IPS-18a (cell line): ENCODE data around the gene IQCH.

Experiments
- H3K27ac ChIP-seq: one replicate; pipeline ENCODE4 v1.5.1; 2013; ENCODE audit warnings: low read length
- H3K27me3 ChIP-seq: one replicate; pipeline ENCODE4 v1.6.1; 2013; ENCODE audit warnings: mild to moderate bottlenecking, low read length; ENCODE audit not compliant: control insufficient read depth, insufficient read depth
- H3K36me3 ChIP-seq: one replicate; pipeline ENCODE4 v1.6.1; 2013; ENCODE audit warnings: low read depth, low read length; ENCODE audit not compliant: control insufficient read depth
- H3K4me1 ChIP-seq: one replicate; pipeline ENCODE4 v1.6.1; 2013; ENCODE audit warnings: low read depth, low read length; ENCODE audit not compliant: control insufficient read depth
- H3K4me3 ChIP-seq: one replicate; pipeline ENCODE4 v1.5.1; 2013; ENCODE audit warnings: low read length
- H3K9ac ChIP-seq: one replicate; pipeline ENCODE4 v1.6.1; 2013; ENCODE audit warnings: mild to moderate bottlenecking, low read length, moderate library complexity
- H3K9me3 ChIP-seq: one replicate; pipeline ENCODE4 v1.6.1; 2013; ENCODE audit warnings: low read depth, low read length; ENCODE audit not compliant: control insufficient read depth

IQCH gene

GRCh38 chr15:67501177-67501835, 246.7 kb downstream of the IQCH start:
- Histone ChIP-seq H3K4me1 (peaks cover 14% of the 10 kb centered on the region), H3K4me3 (no peak overlapping the region), H3K36me3 (no peaks in the 10 kb centered on the region), H3K27me3 (no peaks in the 10 kb centered on the region), H3K27ac (no peak overlapping the region), H3K9ac (no peak overlapping the region), H3K9me3 (no peaks in the 10 kb centered on the region)

- Histone ChIP-seq H3K36me3 (no peaks in the 10 kb centered on the region), H3K27ac (no peak overlapping the region), H3K4me3 (peak overlapping the region; percentile 7), H3K9me3 (no peaks in the 10 kb centered on the region), H3K9ac (no peak overlapping the region), H3K27me3 (no peaks in the 10 kb centered on the region), H3K4me1 (peaks cover 14% of the 10 kb centered on the region)
Measured at GRCh38 chr15:67501836-67502461, 247.4 kb downstream of the IQCH start.

- H3K4me1 ChIP-seq = peaks cover 14% of the 10 kb centered on the region
- H3K9ac ChIP-seq = no peak overlapping the region
- no peaks in the 10 kb centered on the region for H3K36me3 ChIP-seq
- no peaks in the 10 kb centered on the region for H3K9me3 ChIP-seq
- no peaks in the 10 kb centered on the region for H3K27me3 ChIP-seq
- no peak overlapping the region for H3K27ac ChIP-seq
- no peak overlapping the region for H3K4me3 ChIP-seq
Measured at GRCh38 chr15:67504056-67504455, 249.5 kb downstream of the IQCH start.

- no peak overlapping the region for H3K4me3 ChIP-seq
- no peaks in the 10 kb centered on the region for H3K9me3 ChIP-seq
- no peak overlapping the region for H3K27ac ChIP-seq
- H3K9ac ChIP-seq = no peak overlapping the region
- H3K4me1 ChIP-seq = peaks cover 14% of the 10 kb centered on the region
- H3K27me3 ChIP-seq = no peaks in the 10 kb centered on the region
- no peaks in the 10 kb centered on the region for H3K36me3 ChIP-seq
Measured at GRCh38 chr15:67504796-67505195, 250.2 kb downstream of the IQCH start.

- H3K9ac ChIP-seq = no peak overlapping the region
- H3K27ac ChIP-seq = no peak overlapping the region
- no peak overlapping the region for H3K4me3 ChIP-seq
- no peaks in the 10 kb centered on the region for H3K27me3 ChIP-seq
- H3K36me3 ChIP-seq = no peaks in the 10 kb centered on the region
- H3K4me1 ChIP-seq = peaks cover 14% of the 10 kb centered on the region
- H3K9me3 ChIP-seq = no peaks in the 10 kb centered on the region
Measured at GRCh38 chr15:67505675-67506572, 251.3 kb downstream of the IQCH start.

DNA sequence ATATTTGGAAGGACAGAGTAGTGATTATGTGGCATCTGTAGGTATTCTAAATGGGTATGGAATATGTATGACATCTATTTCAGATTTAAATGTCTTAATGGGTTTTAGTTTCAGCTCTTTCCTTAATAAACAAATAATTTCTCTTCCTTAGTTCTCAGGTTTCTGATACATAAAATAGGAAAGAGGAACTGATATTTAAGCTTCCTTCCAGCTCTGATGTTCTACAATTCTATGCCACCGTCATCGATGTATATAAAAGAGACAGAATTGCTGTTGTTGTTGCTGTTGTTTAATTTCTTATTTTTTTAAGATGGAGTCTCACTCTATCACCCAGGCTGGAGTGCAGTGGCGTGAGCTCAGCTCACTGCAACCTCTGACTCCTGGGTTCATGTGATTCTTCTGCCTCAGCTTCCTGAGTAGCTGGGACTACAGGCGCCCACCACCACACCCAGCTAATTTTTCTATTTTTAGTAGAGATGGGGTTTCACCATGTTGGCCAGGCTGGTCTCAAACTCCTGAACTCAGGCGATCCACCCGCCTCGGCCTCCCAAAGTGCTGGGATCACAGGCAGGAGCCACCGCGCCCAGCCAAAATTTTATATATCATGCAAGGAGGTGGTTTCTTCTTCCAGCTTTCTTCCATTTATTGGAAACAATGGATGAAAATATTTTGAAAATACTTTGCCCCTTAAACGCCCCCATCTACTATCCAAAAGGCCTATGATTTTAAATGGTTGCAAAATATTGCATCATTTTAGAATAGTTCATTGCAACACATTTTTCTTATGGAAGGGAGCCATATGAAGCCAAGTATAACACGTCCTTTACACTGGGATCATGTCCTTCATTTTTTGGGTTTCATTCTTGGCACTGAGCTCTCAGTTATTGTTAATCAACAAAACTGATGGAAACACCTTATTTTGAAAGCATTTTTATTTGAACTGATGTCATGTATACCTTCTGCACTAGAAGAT, 252.5 kb downstream of the IQCH start:
- Histone ChIP-seq H3K27ac (no peak overlapping the region), H3K9ac (no peak overlapping the region), H3K4me1 (peaks cover 7% of the 10 kb centered on the region), H3K27me3 (no peaks in the 10 kb centered on the region), H3K9me3 (no peaks in the 10 kb centered on the region), H3K36me3 (no peaks in the 10 kb centered on the region), H3K4me3 (no peak overlapping the region)

GRCh38 chr15:67508407-67508806, 253.8 kb downstream of the IQCH start:
- Histone ChIP-seq H3K27me3 (no peaks in the 10 kb centered on the region), H3K9ac (no peak overlapping the region), H3K4me1 (peaks cover 6% of the 10 kb centered on the region), H3K9me3 (no peaks in the 10 kb centered on the region), H3K4me3 (no peak overlapping the region), H3K27ac (no peak overlapping the region), H3K36me3 (no peaks in the 10 kb centered on the region)

DNA sequence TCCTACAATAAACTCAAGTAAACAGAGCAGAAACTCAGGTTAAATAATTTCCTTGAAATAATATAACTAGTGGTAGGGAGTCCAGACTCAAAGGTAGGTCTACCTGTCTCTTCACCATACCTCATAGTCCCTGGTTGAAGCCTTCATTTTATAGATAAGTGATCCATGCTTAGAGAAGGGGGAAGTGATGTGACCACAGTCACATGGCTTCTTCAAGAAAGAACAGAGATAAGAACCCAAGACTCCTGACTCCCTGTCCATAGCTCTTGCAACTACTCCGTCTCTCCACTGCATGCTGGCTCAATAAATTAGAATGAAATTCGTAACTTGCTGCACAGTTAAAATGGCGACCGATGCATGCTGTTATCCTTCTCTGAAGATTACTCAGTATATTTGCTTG, 255.3 kb downstream of the IQCH start:
- no peak overlapping the region for H3K4me3 ChIP-seq
- H3K36me3 ChIP-seq = no peaks in the 10 kb centered on the region
- H3K9me3 ChIP-seq = no peaks in the 10 kb centered on the region
- H3K9ac ChIP-seq = no peak overlapping the region
- H3K27me3 ChIP-seq = no peaks in the 10 kb centered on the region
- no peak overlapping the region for H3K27ac ChIP-seq
- H3K4me1 ChIP-seq = no peaks in the 10 kb centered on the region

GRCh38 chr15:67510597-67511190, 256.1 kb downstream of the IQCH start:
- no peaks in the 10 kb centered on the region for H3K36me3 ChIP-seq

GRCh38 chr15:67511606-67512005, 257.0 kb downstream of the IQCH start:
- H3K4me3 ChIP-seq = no peak overlapping the region
- no peaks in the 10 kb centered on the region for H3K4me1 ChIP-seq
- H3K36me3 ChIP-seq = no peaks in the 10 kb centered on the region
- no peaks in the 10 kb centered on the region for H3K9me3 ChIP-seq
- H3K9ac ChIP-seq = no peak overlapping the region
- H3K27ac ChIP-seq = no peak overlapping the region
- no peaks in the 10 kb centered on the region for H3K27me3 ChIP-seq

More at GRCh38 chr15:67510597-67511190, 256.1 kb downstream of the IQCH start:
- Histone ChIP-seq H3K9me3 (no peaks in the 10 kb centered on the region), H3K4me3 (no peak overlapping the region), H3K27me3 (no peaks in the 10 kb centered on the region), H3K9ac (no peak overlapping the region), H3K4me1 (no peaks in the 10 kb centered on the region), H3K27ac (no peak overlapping the region)
